Aorta (tissue), 5 donors: ENCODE data around the gene P2RY12. TPM values are rescaled to one million over a fixed set of nuclear protein-coding genes. Genes with fewer than 3 reads are reported as not detected.

ENCODE experiments used
- ATAC-seq: fragments of 200-7000 bp; cut with Tn5 transposase; one replicate; pipeline ENCODE4 v1.9.1; 2022; ENCODE audit warnings: moderate library complexity; ENCODE audit not compliant: low FRiP score
- DNase-seq, 2 donors: peaks; one replicate each; pipeline ENCODE4 v3.0.0-alpha.2; 2020
- H3K27ac ChIP-seq, 2 donors: one replicate each; pipeline ENCODE4 v1.5.1; 2013; ENCODE audit warnings: low read length in 2 of 2, mild to moderate bottlenecking in 2 of 2, moderate library complexity in 2 of 2, control low read depth in 1 of 2, inconsistent platforms in 1 of 2, low read depth in 1 of 2
- H3K27me3 ChIP-seq, 2 donors: one replicate each; pipeline ENCODE4 v1.6.1; 2013; ENCODE audit warnings: control low read depth in 1 of 2, low read length in 1 of 2, mild to moderate bottlenecking in 1 of 2, moderate library complexity in 1 of 2; ENCODE audit not compliant: insufficient read depth in 2 of 2, control insufficient read depth in 1 of 2
- H3K36me3 ChIP-seq, 2 donors: one replicate each; pipeline ENCODE4 v1.6.1; 2013; ENCODE audit warnings: control low read depth in 1 of 2, low read length in 1 of 2, mild to moderate bottlenecking in 1 of 2; ENCODE audit not compliant: insufficient read depth in 2 of 2, control insufficient read depth in 1 of 2
- H3K4me1 ChIP-seq, 2 donors: one replicate each; pipeline ENCODE4 v1.6.1; 2013; ENCODE audit warnings: low read length in 2 of 2, control low read depth in 1 of 2, mild to moderate bottlenecking in 1 of 2, moderate library complexity in 1 of 2; ENCODE audit not compliant: insufficient read depth in 2 of 2, control insufficient read depth in 1 of 2
- H3K4me3 ChIP-seq, 2 donors: one replicate each; pipeline ENCODE4 v1.5.1; 2013; ENCODE audit warnings: low read length in 2 of 2, control low read depth in 1 of 2, mild to moderate bottlenecking in 1 of 2
- H3K9me3 ChIP-seq: one replicate; pipeline ENCODE4 v1.6.1; 2013; ENCODE audit warnings: mild to moderate bottlenecking, low read length; ENCODE audit not compliant: control insufficient read depth
- WGBS, 2 donors: extraction: QIAGEN DNeasy Blood & Tissue Kit; methylation state at CpG; one replicate each; pipeline ENCODE4 v1.1.7; 2013; 5-methylcytosine and 5-hydroxymethylcytosine counted together
- intact Hi-C, 2 donors: fragments of 100-400 bp; cut with DNase I; formaldehyde crosslinking; loops; one replicate each; pipeline versions ENCODE4 v1.14.2 to v1.15.0; 2022
- polyA plus RNA-seq, 2 donors: library from polyadenylated mRNA; stranded (reverse); fragments of 200-250 nt; gene quantifications; one replicate each; pipeline ENCODE4 v1.2.3, GENCODE V29; 2013
- total RNA-seq, 2 donors: library from RNA; stranded (reverse); fragmentation: NEBNext Ultra II Directional; extraction: Animal tissue kit (Norgen Biotek cat#: 25700); gene quantifications; one replicate each; pipeline ENCODE4 v1.2.1, GENCODE V29; 2021
- donor health status: healthy with polysubstance abuse.
- donor health status: Bipolar disorder and iron deficiency.
- donor health status: DM: no; HTN: no; CAD: no.
- donor health status: DM: no; HTN: no; CAD: no.
- donor health status: DM: yes; HTN: yes; CAD: no.

P2RY12 gene
- total and polyA plus RNA-seq, 4 donors: 0.87 to 5.1 (median 2.8) TPM

DNA sequence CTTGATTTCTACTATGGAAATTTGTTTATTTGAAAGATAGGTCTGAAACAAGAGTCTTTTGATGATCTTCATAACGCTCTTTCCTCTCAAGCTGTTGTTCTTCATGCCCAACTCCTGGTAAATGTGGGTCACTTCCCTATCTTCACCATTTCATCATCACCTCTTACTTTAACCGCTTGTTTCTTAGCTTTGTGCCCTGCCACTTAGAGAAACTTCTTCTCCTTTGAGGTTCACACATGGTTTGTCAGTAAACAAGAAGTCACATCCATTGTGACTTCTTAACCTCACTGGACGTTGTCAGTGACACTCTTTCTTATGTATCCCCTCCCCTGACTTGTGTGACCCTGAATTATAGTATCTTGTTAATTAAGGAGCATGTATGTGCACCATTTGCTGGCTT, 38.3 kb downstream of the P2RY12 start:
- intact Hi-C loops: no loop called here
- Histone ChIP-seq H3K9me3 (no peaks in the 10 kb centered on the region), H3K36me3 (no peaks in the 10 kb centered on the region), H3K4me1 (no peaks in the 10 kb centered on the region), H3K27me3 (no peaks in the 10 kb centered on the region), H3K4me3 (no peak overlapping the region), H3K27ac (no peak overlapping the region)
- ATAC-seq (no peak), DNase-seq (no peak)
- WGBS, 2 donors: 91 to 93% methylated on average over 3 of the region's 3 CpGs

DNA sequence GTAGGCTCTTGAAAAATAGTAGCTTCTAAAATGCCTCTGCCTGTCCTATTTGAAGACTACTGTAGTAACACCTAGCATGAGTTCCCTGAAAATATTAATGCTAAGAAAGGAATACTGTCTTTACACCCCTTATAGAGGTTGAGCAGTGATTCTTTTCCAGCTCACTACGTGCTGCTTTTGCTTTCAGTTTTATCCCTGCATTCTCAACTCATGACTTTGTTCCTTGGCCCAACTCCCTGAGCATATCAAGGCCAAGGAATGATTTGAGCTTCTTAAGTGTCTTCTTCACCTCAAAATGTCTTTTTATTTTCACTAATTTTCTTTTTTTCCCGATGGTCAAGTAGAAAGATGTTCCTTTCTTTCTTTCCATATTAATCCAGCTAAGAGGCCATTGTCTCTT, 38.7 kb downstream of the P2RY12 start:
- Histone ChIP-seq H3K27ac (no peak overlapping the region), H3K4me3 (peak overlapping the region; percentile 20 to 69), H3K9me3 (no peaks in the 10 kb centered on the region), H3K4me1 (no peaks in the 10 kb centered on the region), H3K27me3 (no peaks in the 10 kb centered on the region), H3K36me3 (no peaks in the 10 kb centered on the region)
- ATAC-seq: no peak
- intact Hi-C loops: no loop called here
- peak in 1 of 2 donors; percentile 21 for DNase-seq
- WGBS, 2 donors: 45 to 49% methylated on average over 2 of the region's 2 CpGs

GRCh38 chr3:151331696-151332095, 52.9 kb downstream of the P2RY12 start:
- Histone ChIP-seq H3K4me3 (no peak overlapping the region), H3K4me1 (no peaks in the 10 kb centered on the region), H3K27ac (no peak overlapping the region), H3K36me3 (no peaks in the 10 kb centered on the region), H3K9me3 (no peaks in the 10 kb centered on the region), H3K27me3 (no peaks in the 10 kb centered on the region)
- intact Hi-C loops: no loop called here
- ATAC-seq: no peak
- WGBS, 2 donors: 31 to 39% methylated on average over 2 of the region's 2 CpGs
- DNase-seq: no peak

DNA sequence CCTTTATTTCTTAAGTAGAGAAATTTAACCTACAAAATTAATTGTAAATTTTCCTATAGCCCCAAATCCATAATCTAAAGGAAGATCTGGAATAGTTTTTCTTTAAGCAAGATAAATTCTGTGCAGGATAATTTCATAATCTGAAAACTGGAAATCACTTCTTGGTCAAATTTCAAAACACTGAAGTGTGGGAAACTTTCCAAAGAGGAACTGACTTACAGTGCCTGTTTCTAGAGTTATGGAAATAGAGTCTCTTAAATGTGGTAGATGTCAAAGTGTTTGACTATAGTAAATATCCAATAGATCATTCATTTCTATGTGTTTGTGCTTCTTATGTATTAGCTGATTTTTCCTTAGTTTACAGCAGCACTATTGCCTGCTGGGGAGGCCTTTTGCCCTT, 53.7 kb downstream of the P2RY12 start:
- Histone ChIP-seq H3K4me1 (no peaks in the 10 kb centered on the region), H3K36me3 (no peaks in the 10 kb centered on the region), H3K27ac (no peak overlapping the region), H3K27me3 (no peaks in the 10 kb centered on the region), H3K9me3 (no peaks in the 10 kb centered on the region), H3K4me3 (no peak overlapping the region)
- DNase-seq: no peak
- ATAC-seq: no peak
- intact Hi-C loops: no loop called here

GRCh38 chr3:151330379-151330778, 54.2 kb downstream of the P2RY12 start:
- no peaks in the 10 kb centered on the region for H3K27me3 ChIP-seq
- H3K36me3 ChIP-seq: no peaks in the 10 kb centered on the region
- ATAC-seq: no peak
- no peak overlapping the region for H3K27ac ChIP-seq
- no peaks in the 10 kb centered on the region for H3K4me1 ChIP-seq
- no peaks in the 10 kb centered on the region for H3K9me3 ChIP-seq
- H3K4me3 ChIP-seq: no peak overlapping the region
- DNase-seq: no peak
- 66 to 80% methylated on average over 4 of the region's 4 CpGs for WGBS, 2 donors
- intact Hi-C loops: no loop called here

DNA sequence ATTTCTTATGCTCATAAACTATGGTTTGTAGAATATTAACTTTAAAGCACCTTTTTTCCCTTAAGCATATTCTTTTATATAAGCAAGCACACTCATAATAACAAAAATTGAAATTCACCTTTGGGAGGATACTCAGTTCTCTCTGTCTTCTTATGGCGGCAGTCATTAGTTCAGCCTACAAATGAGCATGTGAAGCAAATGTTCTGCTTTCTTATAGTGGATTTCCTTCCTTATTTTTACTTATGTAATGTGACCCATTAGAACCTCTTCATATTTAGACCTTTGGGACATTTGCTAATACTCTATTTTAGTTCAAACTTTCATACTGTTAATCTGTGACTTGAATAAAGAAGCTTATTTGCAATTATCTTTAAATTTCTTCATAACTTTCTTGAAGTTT, 55.2 kb downstream of the P2RY12 start, which contains the start of gene P2RY13:
P2RY13 (minus strand) TSS at position 187 of the 400 bp plus-strand sequence; CDS start at position 166, 21 bp downstream.
- DNase-seq (no peak), ATAC-seq (no peak)
- no peaks in the 10 kb centered on the region for H3K36me3 ChIP-seq
- no peaks in the 10 kb centered on the region for H3K4me1 ChIP-seq
- no peaks in the 10 kb centered on the region for H3K9me3 ChIP-seq
- 97 to 100% methylated on average over 1 of the region's 1 CpG for WGBS, 2 donors
- no peaks in the 10 kb centered on the region for H3K27me3 ChIP-seq
- H3K4me3 ChIP-seq: no peak within 1 kb of the TSS
- intact Hi-C loops: loop anchor here in 1 of 2 donors (5.0 kb wide), 1 partner anchor 102 kb away; no protein-coding TSS in a partner anchor
- H3K27ac ChIP-seq: no peak within 1 kb of the TSS

DNA sequence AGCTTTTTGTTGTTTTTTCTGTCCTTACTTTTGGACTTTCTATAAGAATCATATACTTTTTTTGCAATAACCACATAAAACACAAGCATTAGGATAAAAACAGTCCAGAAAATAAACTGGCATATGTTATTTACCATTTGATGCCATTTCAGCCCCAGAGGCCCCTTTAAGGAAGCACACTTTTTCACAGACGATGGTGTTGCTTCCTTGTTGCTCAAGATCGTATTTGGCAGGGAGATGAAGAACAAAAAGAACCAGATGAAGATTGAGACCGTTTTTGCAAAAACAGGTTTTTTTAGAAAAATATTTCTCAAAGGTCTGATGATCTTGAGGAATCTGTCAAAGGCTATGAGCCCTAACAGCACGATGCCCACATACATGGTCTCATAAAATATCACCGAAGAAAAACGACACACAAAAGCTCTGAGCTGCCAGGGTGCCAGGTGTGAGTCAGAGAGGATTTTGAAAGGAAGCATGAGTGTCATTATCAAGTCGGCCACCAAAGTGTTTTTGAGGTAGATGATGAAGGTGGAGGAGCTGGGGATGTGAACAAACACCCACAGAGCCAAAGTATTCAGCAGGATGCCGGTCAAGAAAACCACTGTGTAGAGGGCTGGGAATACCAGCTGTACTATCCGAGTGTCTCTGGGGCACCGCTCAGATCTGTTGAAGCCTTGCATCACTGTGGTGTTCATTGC, 56.1 kb downstream of the P2RY12 start:
- Histone ChIP-seq H3K9me3 (no peaks in the 10 kb centered on the region), H3K27me3 (no peaks in the 10 kb centered on the region), H3K4me3 (no peak overlapping the region), H3K27ac (no peak overlapping the region), H3K36me3 (no peaks in the 10 kb centered on the region), H3K4me1 (no peaks in the 10 kb centered on the region)
- WGBS, 2 donors: 63 to 70% methylated on average over 10 of the region's 10 CpGs
- intact Hi-C loops: loop anchor here in 1 of 2 donors (5.0 kb wide), 1 partner anchor 101 kb away; no protein-coding TSS in a partner anchor
- DNase-seq (no peak), ATAC-seq (no peak)

DNA sequence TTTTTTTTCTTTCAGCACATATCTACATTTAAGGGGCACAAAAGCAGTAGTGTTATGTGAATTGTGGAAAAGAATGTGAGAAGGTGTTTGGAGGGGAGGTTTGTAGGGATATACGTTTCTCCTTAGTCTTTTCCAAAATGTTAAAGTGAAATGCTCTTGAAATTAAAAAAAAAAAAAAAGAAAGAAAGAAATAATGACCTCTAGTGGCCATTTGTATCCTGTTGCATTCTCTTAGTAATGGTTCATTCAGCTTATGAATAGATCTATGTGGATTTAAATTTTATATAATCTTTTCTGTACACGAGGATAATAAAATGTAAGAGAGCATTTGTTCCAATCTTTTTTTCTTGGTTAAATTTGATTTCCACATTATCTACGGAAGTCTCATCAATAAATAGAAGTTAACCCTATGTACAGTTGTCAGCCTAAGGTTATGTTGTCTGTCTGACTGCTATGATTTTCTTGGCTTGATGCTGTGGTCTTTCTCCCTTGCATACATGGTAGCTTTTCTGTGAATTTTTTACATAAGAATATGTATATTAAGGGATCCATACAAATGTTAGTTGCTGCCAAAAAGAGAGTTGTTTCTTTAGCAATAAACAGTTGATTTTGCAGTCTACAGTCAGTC, 56.9 kb downstream of the P2RY12 start:
- no peaks in the 10 kb centered on the region for H3K27me3 ChIP-seq
- no peaks in the 10 kb centered on the region for H3K4me1 ChIP-seq
- H3K27ac ChIP-seq: no peak overlapping the region
- ATAC-seq: no peak
- H3K4me3 ChIP-seq: no peak overlapping the region
- H3K36me3 ChIP-seq: no peaks in the 10 kb centered on the region
- no peaks in the 10 kb centered on the region for H3K9me3 ChIP-seq
- intact Hi-C loops: loop anchor here in 1 of 2 donors (5.0 kb wide), 1 partner anchor 100 kb away; no protein-coding TSS in a partner anchor
- DNase-seq: no peak
- WGBS, 2 donors: 15 to 16% methylated on average over 3 of the region's 3 CpGs

- no peaks in the 10 kb centered on the region for H3K4me1 ChIP-seq
These were observed 62.0 kb downstream of the P2RY12 start for GRCh38 chr3:151322511-151322910.

More at GRCh38 chr3:151322511-151322910, 62.0 kb downstream of the P2RY12 start:
- H3K36me3 ChIP-seq: no peaks in the 10 kb centered on the region
- H3K4me3 ChIP-seq: no peak overlapping the region
- WGBS, 2 donors: 97 to 100% methylated on average over 1 of the region's 1 CpG
- intact Hi-C loops: no loop called here
- no peak for DNase-seq
- ATAC-seq: no peak
- H3K27me3 ChIP-seq: no peaks in the 10 kb centered on the region
- H3K27ac ChIP-seq: no peak overlapping the region
- no peaks in the 10 kb centered on the region for H3K9me3 ChIP-seq
